HEK293 (cell line): ENCODE results near the gene OR10AG1.

ENCODE experiments used
- CTCF ChIA-PET: fragments of 350-600 bp; formaldehyde crosslinking; extraction: SDS; loops from one replicate; lab custom pipeline; 2021; ENCODE audit warnings: antibody characterized with exemption; lab: Yijun Ruan, JAX
- POLR2A ChIA-PET: fragments of 300-600 bp; formaldehyde crosslinking; extraction: SDS; loops from one replicate; lab custom pipeline; 2020; ENCODE audit warnings: antibody characterized with exemption, inconsistent platforms; lab: Yijun Ruan, JAX
- H3K27ac ChIP-seq: fragments of 200-500 bp; sonication (Bioruptor generic); 2 replicates; pipeline ENCODE4 v1.5.1; 2014; ENCODE audit warnings: low read depth, low read length, control low read depth, inconsistent platforms; ENCODE audit errors: extremely low read depth
- H3K36me3 ChIP-seq, 2 experiments: fragments of 200-500 bp in 1 of 2; sonication (Bioruptor generic) in 1 of 2; 1 replicate in 1 of 2; 2 replicates in 1 of 2; pipeline ENCODE4 v1.5.1; 2014 to 2017; ENCODE audit warnings: inconsistent platforms in 2 of 2, low read length in 2 of 2; ENCODE audit not compliant: control insufficient read depth in 2 of 2, insufficient read depth in 1 of 2
- H3K4me1 ChIP-seq: fragments of 200-500 bp; sonication (Bioruptor generic); 2 replicates; pipeline ENCODE4 v1.5.1; 2014; ENCODE audit warnings: mild to moderate bottlenecking, low read length, inconsistent platforms; ENCODE audit not compliant: control insufficient read depth, insufficient read depth
- H3K4me3 ChIP-seq: 2 replicates; pipeline ENCODE4 v1.5.1; 2011; ENCODE audit warnings: low read depth, mild to moderate bottlenecking, control low read depth, low read length, moderate library complexity
- H3K9me3 ChIP-seq: fragments of 200-500 bp; sonication (Bioruptor generic); 2 replicates; pipeline ENCODE4 v1.5.1; 2014; ENCODE audit warnings: low read depth, low read length, inconsistent platforms; ENCODE audit not compliant: control insufficient read depth, insufficient read depth
- GFI1B ChIP-seq: fragments of 450-650 bp; formaldehyde crosslinking; IDR thresholded peaks from 2 replicates; pipeline ENCODE4 v1.5.1; 2016; ENCODE audit warnings: missing biosample characterization, missing genetic modification characterization
- GLIS1 ChIP-seq: fragments of 450-650 bp; formaldehyde crosslinking; IDR thresholded peaks from 2 replicates; pipeline ENCODE4 v1.5.1; 2016; ENCODE audit warnings: missing biosample characterization, missing genetic modification characterization
- HOXA7 ChIP-seq: sonication (generic); formaldehyde crosslinking; IDR thresholded peaks from 2 replicates; pipeline ENCODE4 v1.8.1; 2022; ENCODE audit warnings: missing genetic modification reagents, borderline replicate concordance
- KLF7 ChIP-seq: fragments of 450-650 bp; formaldehyde crosslinking; IDR thresholded peaks from 2 replicates; pipeline ENCODE4 v1.5.1; 2016; ENCODE audit warnings: missing biosample characterization, missing genetic modification characterization, borderline replicate concordance
- MEIS1 ChIP-seq: sonication (generic); formaldehyde crosslinking; IDR thresholded peaks from 2 replicates; pipeline ENCODE4 v1.8.1; 2022; ENCODE audit warnings: missing genetic modification reagents, mild to moderate bottlenecking, borderline replicate concordance
- MZF1 ChIP-seq: fragments of 450-650 bp; formaldehyde crosslinking; IDR thresholded peaks from 2 replicates; pipeline ENCODE4 v1.5.1; 2017; ENCODE audit warnings: missing biosample characterization, missing genetic modification characterization, borderline replicate concordance
- RBAK ChIP-seq: fragments of 450-650 bp; formaldehyde crosslinking; IDR thresholded peaks from 2 replicates; pipeline ENCODE4 v1.5.1; 2016; ENCODE audit warnings: missing biosample characterization, missing genetic modification characterization
- REPIN1 ChIP-seq: fragments of 450-650 bp; formaldehyde crosslinking; IDR thresholded peaks from 2 replicates; pipeline ENCODE4 v1.5.1; 2017; ENCODE audit warnings: missing biosample characterization, missing genetic modification characterization, low read depth
- SP7 ChIP-seq: fragments of 450-650 bp; formaldehyde crosslinking; IDR thresholded peaks from 2 replicates; pipeline ENCODE4 v1.5.1; 2016; ENCODE audit warnings: missing biosample characterization, missing genetic modification characterization
- YY1 ChIP-seq: fragments of 450-650 bp; formaldehyde crosslinking; IDR thresholded peaks from 2 replicates; pipeline ENCODE4 v1.5.1; 2018; ENCODE audit warnings: missing biosample characterization, missing genetic modification characterization
- ZFP3 ChIP-seq: fragments of 450-650 bp; formaldehyde crosslinking; IDR thresholded peaks from 2 replicates; pipeline ENCODE4 v1.5.1; 2016; ENCODE audit warnings: low read depth, missing biosample characterization, missing genetic modification characterization
- ZNF10 ChIP-seq: fragments of 450-650 bp; formaldehyde crosslinking; IDR thresholded peaks from 2 replicates; pipeline ENCODE4 v1.5.1; 2017; ENCODE audit warnings: missing biosample characterization, missing genetic modification characterization
- ZNF132 ChIP-seq: fragments of 450-650 bp; formaldehyde crosslinking; IDR thresholded peaks from 2 replicates; pipeline ENCODE4 v1.5.1; 2017; ENCODE audit warnings: missing biosample characterization, missing genetic modification characterization, borderline replicate concordance
- ZNF239 ChIP-seq: fragments of 450-650 bp; formaldehyde crosslinking; IDR thresholded peaks from 2 replicates; pipeline ENCODE4 v1.5.1; 2016; ENCODE audit warnings: missing biosample characterization, missing genetic modification characterization
- ZNF37A ChIP-seq: fragments of 450-650 bp; IDR thresholded peaks from 2 replicates; pipeline ENCODE4 v1.5.1; 2018; ENCODE audit warnings: missing biosample characterization, missing genetic modification characterization
- ZNF433 ChIP-seq: fragments of 450-650 bp; formaldehyde crosslinking; IDR thresholded peaks from 2 replicates; pipeline ENCODE4 v1.5.1; 2016; ENCODE audit warnings: missing biosample characterization, missing genetic modification characterization, low read depth
- ZNF544 ChIP-seq: fragments of 450-650 bp; formaldehyde crosslinking; IDR thresholded peaks from 2 replicates; pipeline ENCODE4 v1.5.0; 2017; ENCODE audit warnings: missing biosample characterization, missing genetic modification characterization
- ZNF596 ChIP-seq: fragments of 450-650 bp; IDR thresholded peaks from 2 replicates; pipeline ENCODE4 v1.5.0; 2018; ENCODE audit warnings: missing biosample characterization, mild to moderate bottlenecking, missing genetic modification characterization, moderate library complexity
- ZNF660 ChIP-seq: fragments of 450-650 bp; IDR thresholded peaks from 2 replicates; pipeline ENCODE4 v1.5.1; 2018; ENCODE audit warnings: missing biosample characterization, mild to moderate bottlenecking, missing genetic modification characterization
- ZNF707 ChIP-seq: fragments of 450-650 bp; formaldehyde crosslinking; IDR thresholded peaks from 2 replicates; pipeline ENCODE4 v1.5.1; 2016; ENCODE audit warnings: missing biosample characterization, missing genetic modification characterization
- ZNF791 ChIP-seq: fragments of 450-650 bp; formaldehyde crosslinking; IDR thresholded peaks from 2 replicates; pipeline ENCODE4 v1.5.1; 2016; ENCODE audit warnings: missing biosample characterization, missing genetic modification characterization
- ZNF830 ChIP-seq: fragments of 450-650 bp; IDR thresholded peaks from 2 replicates; pipeline ENCODE4 v1.5.0; 2018; ENCODE audit warnings: missing biosample characterization, missing genetic modification characterization, low read depth, mild to moderate bottlenecking, moderate library complexity
- TF ChIP-seq, protein P1 (sequence below): fragments of 450-650 bp; formaldehyde crosslinking; IDR thresholded peaks from 2 replicates; pipeline ENCODE4 v1.5.1; 2016; ENCODE audit warnings: missing biosample characterization, missing genetic modification characterization
- TF ChIP-seq, protein P2 (sequence below): fragments of 450-650 bp; formaldehyde crosslinking; IDR thresholded peaks from 2 replicates; pipeline ENCODE4 v1.5.1; 2016; ENCODE audit warnings: missing biosample characterization, missing genetic modification characterization
- TF ChIP-seq, protein P3 (sequence below): fragments of 450-650 bp; formaldehyde crosslinking; IDR thresholded peaks from 2 replicates; pipeline ENCODE4 v1.5.1; 2016; ENCODE audit warnings: missing biosample characterization, missing genetic modification characterization
- TF ChIP-seq, protein P4 (sequence below): sonication (generic); formaldehyde crosslinking; IDR thresholded peaks from 2 replicates; pipeline ENCODE4 v1.8.1; 2022; ENCODE audit warnings: mild to moderate bottlenecking, moderate library complexity, missing genetic modification reagents
- TF ChIP-seq, protein P5 (sequence below): fragments of 450-650 bp; formaldehyde crosslinking; IDR thresholded peaks from 2 replicates; pipeline ENCODE4 v1.5.1; 2017; ENCODE audit warnings: missing biosample characterization, mild to moderate bottlenecking, missing genetic modification characterization, moderate library complexity

The OR10AG1 gene

DNA sequence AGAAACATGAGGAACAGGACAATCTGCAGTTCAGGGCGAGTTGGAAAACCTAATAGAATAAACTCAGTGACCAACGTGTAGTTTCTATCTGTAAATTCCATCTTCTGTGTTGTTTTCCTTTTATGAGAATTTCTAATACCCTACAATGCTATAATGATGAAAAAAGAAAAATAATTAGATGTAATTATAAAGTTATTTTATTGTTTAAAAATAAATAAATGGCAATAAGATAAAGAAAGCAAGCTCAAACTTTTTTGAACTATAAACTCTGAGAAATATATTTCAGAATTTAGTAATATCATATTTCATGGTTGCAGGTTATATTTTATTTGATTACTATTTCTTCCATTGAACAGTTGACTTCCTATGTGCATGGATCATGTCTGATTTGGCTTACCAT is 33.4 kb downstream of the OR10AG1 start, which contains the start of gene OR5I1:
Gene OR5I1, minus strand, starts transcription at position 101 of the 400 bp plus-strand sequence. Its CDS starts 0 bp downstream, at position 101.
- Histone ChIP-seq H3K4me3 (no peak within 1 kb of the TSS), H3K36me3 (no peaks in the 10 kb centered on the region), H3K4me1 (no peaks in the 10 kb centered on the region), H3K27ac (no peak within 1 kb of the TSS)
- ChIA-PET POLR2A (no interaction called here), CTCF (no interaction called here)
- TF ChIP-seq ZFP3 (no peak), ZNF830 (tag by site-specific recombination) (no peak), REPIN1 (tag by site-specific recombination) (no peak), RBAK (tag by site-specific recombination) (no peak), KLF7 (no peak), SP7 (no peak)
- TF ChIP-seq, protein P1, sequence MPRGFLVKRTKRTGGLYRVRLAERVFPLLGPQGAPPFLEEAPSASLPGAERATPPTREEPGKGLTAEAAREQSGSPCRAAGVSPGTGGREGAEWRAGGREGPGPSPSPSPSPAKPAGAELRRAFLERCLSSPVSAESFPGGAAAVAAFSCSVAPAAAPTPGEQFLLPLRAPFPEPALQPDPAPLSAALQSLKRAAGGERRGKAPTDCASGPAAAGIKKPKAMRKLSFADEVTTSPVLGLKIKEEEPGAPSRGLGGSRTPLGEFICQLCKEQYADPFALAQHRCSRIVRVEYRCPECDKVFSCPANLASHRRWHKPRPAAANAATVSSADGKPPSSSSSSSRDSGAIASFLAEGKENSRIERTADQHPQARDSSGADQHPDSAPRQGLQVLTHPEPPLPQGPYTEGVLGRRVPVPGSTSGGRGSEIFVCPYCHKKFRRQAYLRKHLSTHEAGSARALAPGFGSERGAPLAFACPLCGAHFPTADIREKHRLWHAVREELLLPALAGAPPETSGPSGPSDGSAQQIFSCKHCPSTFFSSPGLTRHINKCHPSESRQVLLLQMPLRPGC (tag by site-specific recombination), result no peak
- TF ChIP-seq, protein P2, sequence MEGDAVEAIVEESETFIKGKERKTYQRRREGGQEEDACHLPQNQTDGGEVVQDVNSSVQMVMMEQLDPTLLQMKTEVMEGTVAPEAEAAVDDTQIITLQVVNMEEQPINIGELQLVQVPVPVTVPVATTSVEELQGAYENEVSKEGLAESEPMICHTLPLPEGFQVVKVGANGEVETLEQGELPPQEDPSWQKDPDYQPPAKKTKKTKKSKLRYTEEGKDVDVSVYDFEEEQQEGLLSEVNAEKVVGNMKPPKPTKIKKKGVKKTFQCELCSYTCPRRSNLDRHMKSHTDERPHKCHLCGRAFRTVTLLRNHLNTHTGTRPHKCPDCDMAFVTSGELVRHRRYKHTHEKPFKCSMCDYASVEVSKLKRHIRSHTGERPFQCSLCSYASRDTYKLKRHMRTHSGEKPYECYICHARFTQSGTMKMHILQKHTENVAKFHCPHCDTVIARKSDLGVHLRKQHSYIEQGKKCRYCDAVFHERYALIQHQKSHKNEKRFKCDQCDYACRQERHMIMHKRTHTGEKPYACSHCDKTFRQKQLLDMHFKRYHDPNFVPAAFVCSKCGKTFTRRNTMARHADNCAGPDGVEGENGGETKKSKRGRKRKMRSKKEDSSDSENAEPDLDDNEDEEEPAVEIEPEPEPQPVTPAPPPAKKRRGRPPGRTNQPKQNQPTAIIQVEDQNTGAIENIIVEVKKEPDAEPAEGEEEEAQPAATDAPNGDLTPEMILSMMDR (tag by site-specific recombination), result no peak
- TF ChIP-seq, protein P3, sequence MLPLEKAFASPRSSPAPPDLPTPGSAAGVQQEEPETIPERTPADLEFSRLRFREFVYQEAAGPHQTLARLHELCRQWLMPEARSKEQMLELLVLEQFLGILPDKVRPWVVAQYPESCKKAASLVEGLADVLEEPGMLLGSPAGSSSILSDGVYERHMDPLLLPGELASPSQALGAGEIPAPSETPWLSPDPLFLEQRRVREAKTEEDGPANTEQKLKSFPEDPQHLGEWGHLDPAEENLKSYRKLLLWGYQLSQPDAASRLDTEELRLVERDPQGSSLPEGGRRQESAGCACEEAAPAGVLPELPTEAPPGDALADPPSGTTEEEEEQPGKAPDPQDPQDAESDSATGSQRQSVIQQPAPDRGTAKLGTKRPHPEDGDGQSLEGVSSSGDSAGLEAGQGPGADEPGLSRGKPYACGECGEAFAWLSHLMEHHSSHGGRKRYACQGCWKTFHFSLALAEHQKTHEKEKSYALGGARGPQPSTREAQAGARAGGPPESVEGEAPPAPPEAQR (tag by site-specific recombination), result no peak
- TF ChIP-seq, protein P4, sequence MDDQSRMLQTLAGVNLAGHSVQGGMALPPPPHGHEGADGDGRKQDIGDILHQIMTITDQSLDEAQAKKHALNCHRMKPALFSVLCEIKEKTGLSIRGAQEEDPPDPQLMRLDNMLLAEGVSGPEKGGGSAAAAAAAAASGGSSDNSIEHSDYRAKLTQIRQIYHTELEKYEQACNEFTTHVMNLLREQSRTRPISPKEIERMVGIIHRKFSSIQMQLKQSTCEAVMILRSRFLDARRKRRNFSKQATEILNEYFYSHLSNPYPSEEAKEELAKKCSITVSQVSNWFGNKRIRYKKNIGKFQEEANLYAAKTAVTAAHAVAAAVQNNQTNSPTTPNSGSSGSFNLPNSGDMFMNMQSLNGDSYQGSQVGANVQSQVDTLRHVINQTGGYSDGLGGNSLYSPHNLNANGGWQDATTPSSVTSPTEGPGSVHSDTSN, result no peak
- TF ChIP-seq, all 188 proteins: peak for 0
- H3K9me3 ChIP-seq, result no peaks in the 10 kb centered on the region

DNA sequence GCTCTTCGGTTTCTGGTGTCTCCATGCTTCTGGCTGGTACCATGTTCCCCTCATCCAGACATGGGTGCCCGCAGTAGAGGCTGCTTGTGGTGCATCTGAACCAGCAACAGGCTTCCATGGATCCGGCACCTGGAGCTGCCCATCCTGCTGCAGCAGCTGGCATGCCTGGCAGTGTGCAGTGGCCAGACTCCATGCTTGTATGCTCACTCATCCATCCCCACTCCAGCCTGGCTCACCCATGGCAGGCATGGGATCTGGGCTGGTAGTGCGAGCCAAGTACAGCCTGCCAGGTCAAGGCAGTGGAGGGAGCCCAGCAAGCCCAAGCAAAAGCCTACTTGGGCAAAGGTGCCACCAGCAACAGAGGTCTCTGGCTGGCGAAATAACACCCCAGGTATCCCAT is 49.2 kb downstream of the OR10AG1 start:
- no peak overlapping the region for H3K27ac ChIP-seq
- ChIA-PET POLR2A (no interaction called here), CTCF (interaction anchor here (1.0 kb wide), 1 partner anchor 19 kb away, joined by 3 read pairs; no protein-coding TSS in a partner anchor)
- no peaks in the 10 kb centered on the region for H3K36me3 ChIP-seq
- no peak overlapping the region for H3K4me3 ChIP-seq
- no peaks in the 10 kb centered on the region for H3K4me1 ChIP-seq
- no peaks in the 10 kb centered on the region for H3K9me3 ChIP-seq
- TF ChIP-seq GLIS1 (tag by site-specific recombination) (no peak), ZNF707 (tag by site-specific recombination) (no peak), ZNF544 (no peak), ZNF239 (tag by site-specific recombination) (no peak), MEIS1 (CRISPR knock-in tag) (no peak), ZNF596 (tag by site-specific recombination) (no peak), YY1 (tag by site-specific recombination) (no peak), ZNF132 (no peak), ZNF10 (no peak), ZNF37A (tag by site-specific recombination) (no peak), ZNF660 (tag by site-specific recombination) (no peak), HOXA7 (no peak), GFI1B (tag by site-specific recombination) (no peak), ZNF791 (tag by site-specific recombination) (no peak), MZF1 (no peak), ZNF433 (tag by site-specific recombination) (no peak)
- TF ChIP-seq, protein P5, sequence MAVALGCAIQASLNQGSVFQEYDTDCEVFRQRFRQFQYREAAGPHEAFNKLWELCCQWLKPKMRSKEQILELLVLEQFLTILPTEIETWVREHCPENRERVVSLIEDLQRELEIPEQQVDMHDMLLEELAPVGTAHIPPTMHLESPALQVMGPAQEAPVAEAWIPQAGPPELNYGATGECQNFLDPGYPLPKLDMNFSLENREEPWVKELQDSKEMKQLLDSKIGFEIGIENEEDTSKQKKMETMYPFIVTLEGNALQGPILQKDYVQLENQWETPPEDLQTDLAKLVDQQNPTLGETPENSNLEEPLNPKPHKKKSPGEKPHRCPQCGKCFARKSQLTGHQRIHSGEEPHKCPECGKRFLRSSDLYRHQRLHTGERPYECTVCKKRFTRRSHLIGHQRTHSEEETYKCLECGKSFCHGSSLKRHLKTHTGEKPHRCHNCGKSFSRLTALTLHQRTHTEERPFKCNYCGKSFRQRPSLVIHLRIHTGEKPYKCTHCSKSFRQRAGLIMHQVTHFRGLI (tag by site-specific recombination), result no peak
